Adrenal gland (tissue), 12 donors: ENCODE data around the gene CAMKMT. TPM values are rescaled to one million over a fixed set of nuclear protein-coding genes. Genes with fewer than 3 reads are reported as not detected.

Experiments
- DNase-seq, 7 donors: peaks; one replicate each; pipeline ENCODE4 v3.0.0-alpha.2; 2019 to 2020
- H3K27ac ChIP-seq, 5 donors: fragments of 200-600 bp; sonication (generic) in 4 of 5; 1 replicate in 3 of 5; 2 replicates in 2 of 5; pipeline versions ENCODE4 v1.5.1 to v1.8.0; 2016 to 2020; ENCODE audit warnings: mild to moderate bottlenecking in 1 of 5
- H3K27me3 ChIP-seq: fragments of 200-600 bp; 2 replicates; pipeline ENCODE4 v1.8.0; 2021
- H3K36me3 ChIP-seq, 2 donors: fragments of 200-600 bp; replicated peaks in 1 of 2; 1 replicate in 1 of 2; 2 replicates in 1 of 2; pipeline versions ENCODE4 v1.5.1 to v1.8.0; 2018 to 2022
- H3K4me1 ChIP-seq, 2 donors: fragments of 200-600 bp; replicated peaks in 1 of 2; 1 replicate in 1 of 2; 2 replicates in 1 of 2; pipeline versions ENCODE4 v1.5.1 to v1.8.0; 2018 to 2021
- H3K4me3 ChIP-seq, 4 donors: fragments of 200-600 bp; sonication (generic) in 3 of 4; one replicate each; pipeline ENCODE4 v1.5.1; 2016 to 2018
- H3K9me3 ChIP-seq, 3 donors: fragments of 200-600 bp; sonication (generic) in 1 of 3; replicated peaks in 1 of 3; 1 replicate in 2 of 3; 2 replicates in 1 of 3; pipeline versions ENCODE4 v1.5.1 to v1.8.0; 2016 to 2021
- CTCF ChIP-seq, 6 experiments: fragments of 450-650 bp in 4 of 6; fragments of 200-600 bp in 2 of 6; sonication (generic) in 1 of 6; IDR thresholded peaks; 1 replicate in 5 of 6; 2 replicates in 1 of 6; pipeline versions ENCODE4 v1.5.1 to v1.8.0; 2016 to 2021; ENCODE audit warnings: antibody characterized with exemption in 6 of 6, mild to moderate bottlenecking in 2 of 6, moderate library complexity in 1 of 6
- POLR2A ChIP-seq, 2 donors: fragments of 450-650 bp; IDR thresholded peaks; one replicate each; pipeline ENCODE4 v1.6.1; 2017; ENCODE audit warnings: antibody characterized with exemption in 2 of 2, mild to moderate bottlenecking in 2 of 2, moderate library complexity in 1 of 2
- WGBS, 4 donors: extraction: QIAGEN DNeasy Blood & Tissue Kit in 2 of 4; methylation state at CpG; one replicate each; pipeline versions ENCODE4 v1.1.5 to v1.1.7; 2013 to 2017; 5-methylcytosine and 5-hydroxymethylcytosine counted together
- intact Hi-C, 2 donors: fragments of 100-400 bp; cut with DNase I; formaldehyde crosslinking; loops; one replicate each; pipeline versions ENCODE4 v1.14.1 to v1.15.0; 2022 to 2023
- polyA plus RNA-seq, 3 donors: library from polyadenylated mRNA; stranded (reverse); fragments of 200-250 nt in 2 of 3; fragments of 350-450 nt in 1 of 3; fragmentation: Illumina TruSeq in 1 of 3; extraction: RNeasy Lipid Tissue Mini Kit (QIAGEN cat#74804) in 1 of 3; gene quantifications; one replicate each; pipeline ENCODE4 v1.2.3, GENCODE V29; 2013 to 2014
- total RNA-seq, 9 donors: library from RNA; depleted of rRNA in 4 of 9; stranded (reverse); fragments of >200 nt in 4 of 9; fragments of 120-200 nt in 1 of 9; fragmentation: NEBNext Ultra II Directional in 1 of 9; extraction: Animal tissue kit (Norgen Biotek cat#: 25700) in 1 of 9; gene quantifications; one replicate each; pipeline versions ENCODE4 v1.1.0 to v1.2.4, GENCODE V29; 2013 to 2023
- donor health status: healthy with polysubstance abuse.
- donor health status: Bipolar disorder and iron deficiency.
- donor health status: DM: yes; HTN: yes; CAD: no.
- donor health status: DM: no; HTN: no; CAD: no.
- donor health status: DM: no; HTN: no; CAD: no.
- donor health status: DM: yes; HTN: yes; CAD: no.

CAMKMT gene
- total and polyA plus RNA-seq, 12 donors, result 2.6 to 14.0 (median 8.6) TPM

- Histone ChIP-seq H3K9me3 (no peaks in the 10 kb centered on the region), H3K4me3 (no peak overlapping the region), H3K27me3 (peaks cover 4% of the 10 kb centered on the region), H3K4me1 (no peaks in the 10 kb centered on the region), H3K27ac (no peak overlapping the region), H3K36me3 (no peaks in the 10 kb centered on the region)
- TF ChIP-seq POLR2A (IDR thresholded peaks at IDR 0.05) (no peak), CTCF (IDR thresholded peaks at IDR 0.05) (no peak)
- intact Hi-C loops, result no loop called here
- DNase-seq, result no peak
- 40 to 78% (median 49%) methylated on average over 1 to 2 of the region's 2 CpGs for WGBS, 4 donors
These were observed 423.7 kb downstream of the CAMKMT start for GRCh38 chr2:44785433-44785832.

- TF ChIP-seq POLR2A (IDR thresholded peaks at IDR 0.05), result no peak
- TF ChIP-seq CTCF (IDR thresholded peaks at IDR 0.05), result no peak
- no peak overlapping the region for H3K4me3 ChIP-seq
- no peak for DNase-seq
- H3K36me3 ChIP-seq, result no peaks in the 10 kb centered on the region
- WGBS, 4 donors, result 89 to 94% (median 89%) methylated on average over 7 of the region's 7 CpGs
- H3K4me1 ChIP-seq, result no peaks in the 10 kb centered on the region
- no peak overlapping the region for H3K27ac ChIP-seq
- peaks cover 5% of the 10 kb centered on the region for H3K27me3 ChIP-seq
- no peaks in the 10 kb centered on the region for H3K9me3 ChIP-seq
- intact Hi-C loops, result no loop called here
These were observed 424.5 kb downstream of the CAMKMT start for GRCh38 chr2:44786045-44786816.

- Histone ChIP-seq H3K4me3 (no peak overlapping the region), H3K9me3 (no peaks in the 10 kb centered on the region), H3K27ac (no peak overlapping the region), H3K36me3 (no peaks in the 10 kb centered on the region), H3K4me1 (no peaks in the 10 kb centered on the region), H3K27me3 (peaks cover 5% of the 10 kb centered on the region)
- WGBS, 4 donors, result 87 to 94% (median 90%) methylated on average over 5 of the region's 5 CpGs
- TF ChIP-seq POLR2A (IDR thresholded peaks at IDR 0.05) (no peak), CTCF (IDR thresholded peaks at IDR 0.05) (no peak)
- intact Hi-C loops, result no loop called here
- DNase-seq, result no peak
These were observed 425.1 kb downstream of the CAMKMT start for GRCh38 chr2:44786817-44787214.

GRCh38 chr2:44787663-44788062 lies 425.9 kb downstream of the CAMKMT start:
- no peak overlapping the region for H3K4me3 ChIP-seq
- H3K9me3 ChIP-seq, result no peaks in the 10 kb centered on the region
- no peaks in the 10 kb centered on the region for H3K4me1 ChIP-seq
- peaks cover 5% of the 10 kb centered on the region for H3K27me3 ChIP-seq
- intact Hi-C loops, result no loop called here
- WGBS, 4 donors, result 78 to 94% (median 91%) methylated on average over 6 of the region's 6 CpGs
- no peak for DNase-seq
- H3K36me3 ChIP-seq, result no peaks in the 10 kb centered on the region
- no peak for TF ChIP-seq POLR2A (IDR thresholded peaks at IDR 0.05)
- no peak for TF ChIP-seq CTCF (IDR thresholded peaks at IDR 0.05)
- no peak overlapping the region for H3K27ac ChIP-seq
